Spleen (tissue), 11 donors: ENCODE data around the gene CIAO3. TPM values are rescaled to one million over a fixed set of nuclear protein-coding genes. Genes with fewer than 3 reads are reported as not detected.

Experiments used
- DNase-seq: peaks from one replicate; pipeline ENCODE4 v3.0.0-alpha.2; 2020
- H3K27ac ChIP-seq, 8 donors: fragments of 200-600 bp; sonication (generic) in 7 of 8; 1 replicate in 4 of 8; 2 replicates in 4 of 8; pipeline versions ENCODE4 v1.5.0 to v1.8.0; 2016 to 2021; ENCODE audit warnings: inconsistent platforms in 4 of 8, mild to moderate bottlenecking in 4 of 8, moderate library complexity in 1 of 8
- H3K27me3 ChIP-seq, 7 donors: fragments of 200-600 bp; sonication (generic) in 6 of 7; replicated peaks in 1 of 7; 1 replicate in 4 of 7; 2 replicates in 3 of 7; pipeline versions ENCODE4 v1.5.0 to v1.8.0; 2016 to 2021; ENCODE audit warnings: inconsistent platforms in 3 of 7, mild to moderate bottlenecking in 1 of 7
- H3K36me3 ChIP-seq, 6 donors: fragments of 200-600 bp; sonication (generic) in 5 of 6; 1 replicate in 4 of 6; 2 replicates in 2 of 6; pipeline versions ENCODE4 v1.5.0 to v1.8.0; 2016 to 2021; ENCODE audit warnings: inconsistent platforms in 2 of 6
- H3K4me1 ChIP-seq, 6 donors: fragments of 200-600 bp; sonication (generic) in 5 of 6; 1 replicate in 3 of 6; 2 replicates in 3 of 6; pipeline versions ENCODE4 v1.5.0 to v1.8.0; 2016 to 2021; ENCODE audit warnings: inconsistent platforms in 3 of 6
- H3K4me3 ChIP-seq, 8 donors: fragments of 200-600 bp; sonication (generic) in 7 of 8; 1 replicate in 4 of 8; 2 replicates in 4 of 8; pipeline versions ENCODE4 v1.5.0 to v1.8.0; 2016 to 2021; ENCODE audit warnings: inconsistent platforms in 4 of 8, mild to moderate bottlenecking in 4 of 8, moderate library complexity in 2 of 8
- H3K9me3 ChIP-seq, 8 donors: fragments of 200-600 bp; sonication (generic) in 7 of 8; 1 replicate in 4 of 8; 2 replicates in 4 of 8; pipeline versions ENCODE4 v1.5.0 to v1.8.0; 2016 to 2021; ENCODE audit warnings: inconsistent platforms in 4 of 8
- POLR2A ChIP-seq, 3 donors: fragments of 450-650 bp; IDR thresholded peaks; one replicate each; pipeline ENCODE4 v1.5.1; 2017; ENCODE audit warnings: antibody characterized with exemption in 3 of 3, mild to moderate bottlenecking in 1 of 3
- POLR2AphosphoS5 ChIP-seq, 3 donors: sonication (generic); formaldehyde crosslinking; IDR thresholded peaks; one replicate each; pipeline ENCODE4 v1.5.1; 2017; ENCODE audit warnings: antibody characterized with exemption in 3 of 3
- WGBS, 5 donors: extraction: QIAGEN DNeasy Blood & Tissue Kit in 3 of 5; methylation state at CpG; one replicate each; pipeline versions ENCODE4 v1.1.5 to v1.1.7; 2013 to 2018; 5-methylcytosine and 5-hydroxymethylcytosine counted together
- intact Hi-C: fragments of 100-400 bp; cut with DNase I; formaldehyde crosslinking; loops from one replicate; pipeline ENCODE4 v1.15.0; 2023; ENCODE audit warnings: low total_unique reads
- polyA plus RNA-seq, 3 donors: library from polyadenylated mRNA; stranded (reverse); fragments of 200-250 nt; gene quantifications; one replicate each; pipeline ENCODE4 v1.2.1, GENCODE V29; 2013
- total RNA-seq, 7 donors: library from RNA; depleted of rRNA in 3 of 7; stranded (reverse); fragments of >200 nt in 3 of 7; fragmentation: NEBNext Ultra II Directional in 4 of 7; extraction: Animal tissue kit (Norgen Biotek cat#: 25700) in 4 of 7; gene quantifications; one replicate each; pipeline versions ENCODE4 v1.1.0 to v1.2.1, GENCODE V29; 2016 to 2021
- TF ChIP-seq, protein P1 (sequence below), 11 experiments: fragments of 200-600 bp in 7 of 11; fragments of 450-650 bp in 4 of 11; sonication (generic) in 4 of 11; IDR thresholded peaks in 8 of 11; conservative IDR thresholded peaks in 3 of 11; 1 replicate in 7 of 11; 2 replicates in 4 of 11; pipeline versions ENCODE4 v1.4.0 to v1.8.0; 2016 to 2021; ENCODE audit warnings: antibody characterized with exemption in 11 of 11, inconsistent platforms in 4 of 11, mild to moderate bottlenecking in 1 of 11
- donor health status: healthy with polysubstance abuse.
- donor health status: DM: no; HTN: no; CAD: no; lungs with moderate emphysema.
- donor health status: DM: no; HTN: no; CAD: no.
- donor health status: Bipolar disorder and iron deficiency.
- donor health status: healthy.
- donor health status: DM: no; HTN: no; CAD: no.
- donor health status: DM: yes; HTN: yes; CAD: no.

CIAO3 gene
- total and polyA plus RNA-seq, 10 donors: 24.9 to 80.4 (median 39.4) TPM

DNA sequence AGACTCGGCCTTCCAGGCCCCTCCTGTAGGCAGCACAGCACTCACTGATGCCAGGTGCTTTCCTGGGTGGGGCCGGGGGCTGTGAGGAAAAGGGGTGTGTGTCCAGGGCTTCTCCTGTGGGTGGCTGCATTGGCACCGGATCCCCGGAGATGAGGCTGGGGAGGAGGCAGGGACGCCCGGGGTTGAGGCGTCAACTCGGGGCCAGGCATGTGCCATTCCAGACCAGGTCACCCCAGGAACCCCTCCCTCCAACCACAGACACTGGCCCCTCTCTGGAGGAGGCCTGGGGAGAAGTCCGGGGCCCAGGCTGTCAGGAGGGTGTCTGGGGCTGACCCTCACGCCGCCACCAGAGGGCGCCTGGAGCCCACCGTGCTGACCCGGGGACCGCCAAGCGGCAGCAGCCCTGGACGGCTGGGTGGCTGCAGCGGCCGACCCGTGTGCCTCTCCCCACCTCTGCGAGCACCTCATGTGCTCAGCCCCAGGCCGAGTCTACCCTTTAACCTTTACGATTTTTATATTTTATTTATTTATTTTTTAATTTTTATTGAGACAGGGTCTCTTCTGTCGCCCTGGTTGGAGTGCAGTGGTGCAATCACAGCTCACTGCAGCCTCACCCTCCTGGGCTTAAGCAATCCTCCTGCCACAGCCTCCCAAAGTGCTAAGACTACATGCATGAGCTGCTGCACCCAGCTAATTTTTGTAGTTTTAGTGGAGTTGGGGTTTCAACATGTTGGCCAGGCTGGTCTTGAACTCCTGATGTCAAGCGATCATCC lies 29.1 kb downstream of the CIAO3 start:
- Histone ChIP-seq H3K27me3 (peaks cover 8 to 98% (median 58%) of the 10 kb centered on the region in 7 donors), H3K36me3 (peaks cover 0 to under 1% (median 0%) of the 10 kb centered on the region in 6 donors), H3K9me3 (no peaks in the 10 kb centered on the region), H3K4me1 (peaks cover 4 to 49% (median 33%) of the 10 kb centered on the region in 6 donors), H3K27ac (no peak overlapping the region), H3K4me3 (no peak overlapping the region)
- intact Hi-C loops: loop anchor here (5.0 kb wide), 1 partner anchor 76 kb away; the partner anchor contains the start of genes CHTF18 and RPUSD1
- WGBS, 5 donors: 8 to 14% (median 12%) methylated on average over 17 to 25 of the region's 25 CpGs
- TF ChIP-seq POLR2A (IDR thresholded peaks at IDR 0.05) (no peak), POLR2AphosphoS5 (IDR thresholded peaks at IDR 0.05) (peak; percentile 54 to 77 (median 67))
- TF ChIP-seq, protein P1, sequence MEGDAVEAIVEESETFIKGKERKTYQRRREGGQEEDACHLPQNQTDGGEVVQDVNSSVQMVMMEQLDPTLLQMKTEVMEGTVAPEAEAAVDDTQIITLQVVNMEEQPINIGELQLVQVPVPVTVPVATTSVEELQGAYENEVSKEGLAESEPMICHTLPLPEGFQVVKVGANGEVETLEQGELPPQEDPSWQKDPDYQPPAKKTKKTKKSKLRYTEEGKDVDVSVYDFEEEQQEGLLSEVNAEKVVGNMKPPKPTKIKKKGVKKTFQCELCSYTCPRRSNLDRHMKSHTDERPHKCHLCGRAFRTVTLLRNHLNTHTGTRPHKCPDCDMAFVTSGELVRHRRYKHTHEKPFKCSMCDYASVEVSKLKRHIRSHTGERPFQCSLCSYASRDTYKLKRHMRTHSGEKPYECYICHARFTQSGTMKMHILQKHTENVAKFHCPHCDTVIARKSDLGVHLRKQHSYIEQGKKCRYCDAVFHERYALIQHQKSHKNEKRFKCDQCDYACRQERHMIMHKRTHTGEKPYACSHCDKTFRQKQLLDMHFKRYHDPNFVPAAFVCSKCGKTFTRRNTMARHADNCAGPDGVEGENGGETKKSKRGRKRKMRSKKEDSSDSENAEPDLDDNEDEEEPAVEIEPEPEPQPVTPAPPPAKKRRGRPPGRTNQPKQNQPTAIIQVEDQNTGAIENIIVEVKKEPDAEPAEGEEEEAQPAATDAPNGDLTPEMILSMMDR (IDR thresholded peaks at IDR 0.05 in 8 of 11, conservative IDR thresholded peaks at IDR 0.05 in 3 of 11): peak; percentile 76 to 99 (median 95)
- DNase-seq: peak; percentile 96

DNA sequence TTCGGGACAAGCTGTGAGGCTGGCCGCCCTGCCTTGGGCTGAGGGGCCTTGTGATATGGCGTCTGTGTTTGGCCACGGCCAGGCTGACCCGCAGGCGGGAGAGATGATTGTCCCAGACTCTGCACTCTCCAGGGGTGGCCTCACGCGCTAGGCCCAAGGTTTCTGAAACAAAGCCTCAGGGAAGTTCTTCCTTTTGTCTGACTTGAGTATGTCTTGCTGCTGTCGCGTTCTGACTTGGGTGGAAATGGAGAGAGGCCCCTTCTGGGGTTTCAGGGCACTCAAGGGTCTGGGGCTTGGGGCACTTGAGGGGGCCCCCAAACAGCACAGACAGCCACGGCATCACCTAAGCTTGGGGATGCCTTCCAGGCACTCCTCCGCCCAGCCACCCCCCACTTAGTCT lies 29.7 kb downstream of the CIAO3 start:
- Histone ChIP-seq H3K27ac (no peak overlapping the region), H3K4me1 (peaks cover 4 to 49% (median 30%) of the 10 kb centered on the region in 6 donors), H3K36me3 (no peaks in the 10 kb centered on the region), H3K4me3 (no peak overlapping the region), H3K9me3 (no peaks in the 10 kb centered on the region), H3K27me3 (peaks cover 8 to 98% (median 58%) of the 10 kb centered on the region in 7 donors)
- WGBS, 5 donors: 72 to 86% (median 77%) methylated on average over 9 to 12 of the region's 12 CpGs
- TF ChIP-seq POLR2AphosphoS5 (IDR thresholded peaks at IDR 0.05): no peak
- intact Hi-C loops: loop anchor here (5.0 kb wide), 1 partner anchor 76 kb away; the partner anchor contains the start of genes CHTF18 and RPUSD1
- DNase-seq: no peak

DNA sequence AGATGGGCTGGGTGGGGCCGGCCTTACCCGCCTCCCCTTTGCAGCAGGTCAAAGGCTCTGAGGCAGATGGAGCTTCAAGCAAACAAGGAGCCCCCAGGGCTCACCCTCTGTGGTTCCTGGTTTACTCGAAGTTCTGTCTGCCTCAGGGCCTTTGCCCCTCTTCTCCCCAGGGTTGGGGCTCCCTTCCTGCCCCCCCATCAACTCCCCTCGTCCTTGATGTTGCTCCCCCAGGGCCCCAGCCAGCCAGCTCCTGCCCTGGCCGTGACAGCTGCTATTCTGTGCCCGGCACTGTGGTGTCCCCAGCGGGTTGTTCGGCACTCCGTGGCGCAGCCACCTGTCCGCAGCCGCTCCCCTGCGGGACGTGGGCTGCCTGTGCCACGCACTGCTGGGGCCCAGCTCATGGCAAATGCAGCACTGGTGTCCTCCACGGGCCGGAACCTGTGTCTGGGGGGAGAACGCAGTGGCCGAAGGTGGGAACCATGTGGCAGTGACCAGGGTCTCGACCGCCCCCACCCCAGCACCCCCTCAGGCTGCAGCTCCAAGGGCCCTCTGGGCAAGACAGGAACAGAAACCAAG lies 30.2 kb downstream of the CIAO3 start:
- no peak for DNase-seq
- intact Hi-C loops: loop anchor here (5.0 kb wide), 1 partner anchor 77 kb away; the partner anchor contains the start of genes CHTF18 and RPUSD1

More for the DNA sequence above, 30.2 kb downstream of the CIAO3 start:
- H3K36me3 ChIP-seq: no peaks in the 10 kb centered on the region
- H3K4me3 ChIP-seq: no peak overlapping the region
- no peak overlapping the region for H3K27ac ChIP-seq
- 62 to 71% (median 69%) methylated on average over 14 to 21 of the region's 21 CpGs for WGBS, 5 donors
- TF ChIP-seq POLR2AphosphoS5 (IDR thresholded peaks at IDR 0.05) (no peak), POLR2A (IDR thresholded peaks at IDR 0.05) (no peak)
- TF ChIP-seq, protein P1 (IDR thresholded peaks at IDR 0.05 in 8 of 11, conservative IDR thresholded peaks at IDR 0.05 in 3 of 11): no peak
- peaks cover 8 to 98% (median 57%) of the 10 kb centered on the region in 7 donors for H3K27me3 ChIP-seq
- no peaks in the 10 kb centered on the region for H3K9me3 ChIP-seq
- H3K4me1 ChIP-seq: peaks cover 4 to 46% (median 27%) of the 10 kb centered on the region in 6 donors
